ENCODE data around the gene NUFIP2.
A peak's percentile ranks its signal among the peaks of the same experiment; 100 is the strongest.

The NUFIP2 gene

GRCh38 chr17:29326023-29326813 lies 32.3 kb upstream of the NUFIP2 start:
- DNase-seq (ENCODE audit: low spot score), result no peak
- no peak for TF ChIP-seq CTCF (IDR thresholded peaks at IDR 0.05; ENCODE audit: extremely low read depth, missing control alignments)

- TF ChIP-seq CTCF (IDR thresholded peaks at IDR 0.05; ENCODE audit: extremely low read depth, missing control alignments), result no peak
- DNase-seq (ENCODE audit: low spot score), result no peak
Measured at GRCh38 chr17:29322363-29322762, 28.4 kb upstream of the NUFIP2 start.

- TF ChIP-seq CTCF (IDR thresholded peaks at IDR 0.05; ENCODE audit: extremely low read depth, missing control alignments), result no peak
- no peak for DNase-seq (ENCODE audit: low spot score)
Measured at GRCh38 chr17:29303386-29303785, 9.4 kb upstream of the NUFIP2 start.

- no peak for TF ChIP-seq CTCF (IDR thresholded peaks at IDR 0.05; ENCODE audit: extremely low read depth, missing control alignments)
- no peak for DNase-seq (ENCODE audit: low spot score)
Measured at GRCh38 chr17:29299031-29299430, 5.1 kb upstream of the NUFIP2 start.

- TF ChIP-seq CTCF (IDR thresholded peaks at IDR 0.05; ENCODE audit: extremely low read depth, missing control alignments), result no peak
- no peak for DNase-seq (ENCODE audit: low spot score)
Measured at GRCh38 chr17:29295420-29295819, 1.5 kb upstream of the NUFIP2 start.

- no peak for TF ChIP-seq CTCF (IDR thresholded peaks at IDR 0.05; ENCODE audit: extremely low read depth, missing control alignments)
- DNase-seq (ENCODE audit: low spot score), result no peak
Measured at GRCh38 chr17:29294580-29294900, 592 bp upstream of the NUFIP2 start.

GRCh38 chr17:29292992-29293889 lies 707 bp downstream of the NUFIP2 start:
- peak; percentile 79 for DNase-seq (ENCODE audit: low spot score)
- TF ChIP-seq CTCF (IDR thresholded peaks at IDR 0.05; ENCODE audit: extremely low read depth, missing control alignments), result no peak

All from GM20000 (cell line).